Measurements from ENCODE around the gene PTPRN2. TPM values are rescaled to one million over a fixed set of nuclear protein-coding genes. Genes with fewer than 3 reads are reported as not detected.
"Not testable (repeated sequence)": the region's sequence is repeated elsewhere in the genome, so short reads cannot be mapped to it uniquely, and the experiment has no call there.

Gene PTPRN2
- total and polyA plus RNA-seq, 2 of the 13 experiments (the other 11 are each of a cell fraction or from before 2014, with no cell fraction given) = 2.5 to 24.2 TPM

GRCh38 chr7:158425676-158426075, 161.9 kb downstream of the PTPRN2 start:
- H3K27ac ChIP-seq (ENCODE audit: extremely low read length, insufficient read depth, low read length); intact Hi-C loops (cut with micrococcal nuclease; ENCODE audit: unreplicated experiment); H3K4me2 ChIP-seq (ENCODE audit: low read depth, low read length); FAIRE-seq; H3K9me3 ChIP-seq (ENCODE audit: low read length); CTCF ChIA-PET (ENCODE audit: low intra/inter-chr PET ratio, low total read pairs); H3K27me3 ChIP-seq (ENCODE audit: control insufficient read depth in 1 of 2, insufficient read depth in 2 of 2, low read length in 2 of 2); H3K36me3 ChIP-seq (replicated peaks in 1 of 2; ENCODE audit: control insufficient read depth in 1 of 2, insufficient read depth in 2 of 2, low read length in 2 of 2); H2AFZ ChIP-seq (ENCODE audit: low read length); DNase-seq (ENCODE audit: low spot score); POLR2A ChIA-PET; H3K4me1 ChIP-seq (ENCODE audit: insufficient read depth, low read length); H3K4me3 ChIP-seq (replicated peaks in 1 of 3; ENCODE audit: insufficient read depth in 1 of 3, low read depth in 2 of 3, low read length in 3 of 3); H3K79me2 ChIP-seq (ENCODE audit: insufficient read depth, low read length); H3K9ac ChIP-seq (ENCODE audit: insufficient read depth, low read depth, low read length); ATAC-seq; in situ Hi-C loops (cut with HindIII; ENCODE audit: extremely low pct_ligation_motif_present, low pct_unique_long_range_greater_than_20kb); BruUV-seq (replicated peaks): not testable (repeated sequence)
- H4K20me1 ChIP-seq (ENCODE audit: insufficient read depth, low read length) = peaks cover 21% of the 10 kb centered on the region; the same call in 1 of the 2 replicates
- 84% methylated on average over 18 of the region's 42 CpGs for WGBS (ENCODE audit: low lambda C conversion rate)

- Histone ChIP-seq H3K79me2 (ENCODE audit: insufficient read depth, low read length) (no peaks in the 10 kb centered on the region), H3K27ac (ENCODE audit: extremely low read length, insufficient read depth, low read length) (no peak overlapping the region), H3K9ac (ENCODE audit: insufficient read depth, low read depth, low read length) (0 out of 2 replicates have a peak overlapping the region, but pooled peaks have one; percentile 22), H4K20me1 (ENCODE audit: insufficient read depth, low read length) (peaks cover 23% of the 10 kb centered on the region; the same call in 1 of the 2 replicates), H3K4me1 (ENCODE audit: insufficient read depth, low read length) (0 out of 2 replicates have a peak, but pooled peaks cover 10% of the 10 kb centered on the region), H3K4me3 (replicated peaks in 1 of 3; ENCODE audit: insufficient read depth in 1 of 3, low read depth in 2 of 3, low read length in 3 of 3) (no peak overlapping the region), H3K9me3 (ENCODE audit: low read length) (no peaks in the 10 kb centered on the region), H3K4me2 (ENCODE audit: low read depth, low read length) (no peak overlapping the region), H3K36me3 (replicated peaks in 1 of 2; ENCODE audit: control insufficient read depth in 1 of 2, insufficient read depth in 2 of 2, low read length in 2 of 2) (no peaks in the 10 kb centered on the region; a peak in 1 of 5 replicates), H2AFZ (ENCODE audit: low read length) (no peak overlapping the region), H3K27me3 (ENCODE audit: control insufficient read depth in 1 of 2, insufficient read depth in 2 of 2, low read length in 2 of 2) (no peaks in the 10 kb centered on the region)
- FAIRE-seq (no peak), DNase-seq (ENCODE audit: low spot score) (no peak), ATAC-seq (no peak)
- 99% methylated on average over 9 of the region's 19 CpGs for WGBS (ENCODE audit: low lambda C conversion rate)
- TF ChIP-seq NR3C1 (CRISPR knock-in tag; IDR thresholded peaks at IDR 0.05) = no peak
- TF ChIP-seq TBL1XR1 (IDR thresholded peaks at IDR 0.05; ENCODE audit: borderline replicate concordance, low read length, partially characterized antibody) = no peak
- TF ChIP-seq ZNF644 (CRISPR knock-in tag; IDR thresholded peaks at IDR 0.05; ENCODE audit: low read depth) = no peak
- TF ChIP-seq ESRRA (CRISPR knock-in tag; IDR thresholded peaks at IDR 0.05; ENCODE audit: low read depth) = no peak
- TF ChIP-seq MAF1 (CRISPR knock-in tag; IDR thresholded peaks at IDR 0.05; ENCODE audit: borderline replicate concordance) = no peak
- TF ChIP-seq, protein P1, sequence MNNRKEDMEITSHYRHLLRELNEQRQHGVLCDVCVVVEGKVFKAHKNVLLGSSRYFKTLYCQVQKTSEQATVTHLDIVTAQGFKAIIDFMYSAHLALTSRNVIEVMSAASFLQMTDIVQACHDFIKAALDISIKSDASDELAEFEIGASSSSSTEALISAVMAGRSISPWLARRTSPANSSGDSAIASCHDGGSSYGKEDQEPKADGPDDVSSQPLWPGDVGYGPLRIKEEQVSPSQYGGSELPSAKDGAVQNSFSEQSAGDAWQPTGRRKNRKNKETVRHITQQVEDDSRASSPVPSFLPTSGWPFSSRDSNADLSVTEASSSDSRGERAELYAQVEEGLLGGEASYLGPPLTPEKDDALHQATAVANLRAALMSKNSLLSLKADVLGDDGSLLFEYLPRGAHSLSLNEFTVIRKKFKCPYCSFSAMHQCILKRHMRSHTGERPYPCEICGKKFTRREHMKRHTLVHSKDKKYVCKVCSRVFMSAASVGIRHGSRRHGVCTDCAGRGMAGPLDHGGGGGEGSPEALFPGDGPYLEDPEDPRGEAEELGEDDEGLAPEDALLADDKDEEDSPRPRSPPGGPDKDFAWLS (CRISPR knock-in tag; IDR thresholded peaks at IDR 0.05; ENCODE audit: borderline replicate concordance) = no peak
- TF ChIP-seq JUNB (CRISPR knock-in tag; IDR thresholded peaks at IDR 0.05; ENCODE audit: borderline replicate concordance) = no peak
- TF ChIP-seq SUZ12 (IDR thresholded peaks at IDR 0.05; ENCODE audit: low read depth, low read length) = no peak
- no peak for TF ChIP-seq ZNF660 (CRISPR knock-in tag; IDR thresholded peaks at IDR 0.05; ENCODE audit: borderline replicate concordance, low read depth)
- TF ChIP-seq TBX3 (IDR thresholded peaks at IDR 0.05; ENCODE audit: borderline replicate concordance) = no peak
- TF ChIP-seq MEF2D (CRISPR knock-in tag; IDR thresholded peaks at IDR 0.05) = no peak
- TF ChIP-seq NR2F1 (CRISPR knock-in tag; IDR thresholded peaks at IDR 0.05) = no peak
- no peak for TF ChIP-seq BHLHE40 (IDR thresholded peaks at IDR 0.05; ENCODE audit: low read length)
- TF ChIP-seq, protein P2, sequence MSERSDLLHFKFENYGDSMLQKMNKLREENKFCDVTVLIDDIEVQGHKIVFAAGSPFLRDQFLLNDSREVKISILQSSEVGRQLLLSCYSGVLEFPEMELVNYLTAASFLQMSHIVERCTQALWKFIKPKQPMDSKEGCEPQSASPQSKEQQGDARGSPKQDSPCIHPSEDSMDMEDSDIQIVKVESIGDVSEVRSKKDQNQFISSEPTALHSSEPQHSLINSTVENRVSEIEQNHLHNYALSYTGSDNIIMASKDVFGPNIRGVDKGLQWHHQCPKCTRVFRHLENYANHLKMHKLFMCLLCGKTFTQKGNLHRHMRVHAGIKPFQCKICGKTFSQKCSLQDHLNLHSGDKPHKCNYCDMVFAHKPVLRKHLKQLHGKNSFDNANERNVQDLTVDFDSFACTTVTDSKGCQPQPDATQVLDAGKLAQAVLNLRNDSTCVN (CRISPR knock-in tag; IDR thresholded peaks at IDR 0.05; ENCODE audit: borderline replicate concordance) = no peak
- TF ChIP-seq BORCS8-MEF2B (CRISPR knock-in tag; IDR thresholded peaks at IDR 0.05) = no peak
- in situ Hi-C loops (cut with HindIII; ENCODE audit: extremely low pct_ligation_motif_present, low pct_unique_long_range_greater_than_20kb) = no loop called here
- ChIA-PET CTCF (ENCODE audit: low intra/inter-chr PET ratio, low total read pairs) (no interaction called here), POLR2A (no interaction called here)
- intact Hi-C loops (cut with micrococcal nuclease; ENCODE audit: unreplicated experiment) = no loop called here
- no TSS peak for BruUV-seq (replicated peaks)
Measured at GRCh38 chr7:158424531-158424930, 163.1 kb downstream of the PTPRN2 start.
